Thymus (tissue), 11 donors: ENCODE data around the gene EXOC3. TPM values are rescaled to one million over a fixed set of nuclear protein-coding genes. Genes with fewer than 3 reads are reported as not detected.
"Not testable (repeated sequence)": the region's sequence is repeated elsewhere in the genome, so short reads cannot be mapped to it uniquely, and the experiment has no call there.

Experiments used
- DNase-seq, 9 donors: peaks; one replicate each; pipeline ENCODE4 v3.0.0-alpha.2; 2013; ENCODE audit warnings: low spot score in 9 of 9, low read depth in 6 of 9, missing footprints in 1 of 9
- H3K27ac ChIP-seq, 2 donors: one replicate each; pipeline ENCODE4 v1.5.1; 2013; ENCODE audit warnings: control low read depth in 1 of 2, low read depth in 1 of 2, low read length in 1 of 2, mild to moderate bottlenecking in 1 of 2, moderate library complexity in 1 of 2
- H3K27me3 ChIP-seq, 2 donors: one replicate each; pipeline ENCODE4 v1.5.1; 2013; ENCODE audit warnings: low read length in 1 of 2; ENCODE audit not compliant: control insufficient read depth in 2 of 2, insufficient read depth in 1 of 2
- H3K36me3 ChIP-seq, 2 donors: one replicate each; pipeline ENCODE4 v1.5.1; 2013; ENCODE audit warnings: low read length in 1 of 2, mild to moderate bottlenecking in 1 of 2, moderate library complexity in 1 of 2; ENCODE audit not compliant: control insufficient read depth in 2 of 2, insufficient read depth in 2 of 2
- H3K4me1 ChIP-seq, 2 donors: one replicate each; pipeline ENCODE4 v1.5.1; 2013; ENCODE audit warnings: low read length in 2 of 2; ENCODE audit not compliant: control insufficient read depth in 2 of 2, insufficient read depth in 2 of 2
- H3K4me3 ChIP-seq, 2 donors: one replicate each; pipeline ENCODE4 v1.5.1; 2013; ENCODE audit warnings: low read length in 2 of 2, control low read depth in 1 of 2, mild to moderate bottlenecking in 1 of 2
- H3K9me3 ChIP-seq, 2 donors: one replicate each; pipeline ENCODE4 v1.5.1; 2013; ENCODE audit warnings: low read length in 1 of 2, mild to moderate bottlenecking in 1 of 2; ENCODE audit not compliant: control insufficient read depth in 2 of 2, insufficient read depth in 1 of 2
- WGBS: extraction: QIAGEN DNeasy Blood & Tissue Kit; methylation state at CpG from one replicate; pipeline ENCODE4 v1.1.7; 2013; 5-methylcytosine and 5-hydroxymethylcytosine counted together
- polyA plus RNA-seq: library from polyadenylated mRNA; stranded (reverse); fragments of 200-250 nt; gene quantifications from one replicate; pipeline ENCODE4 v1.2.3, GENCODE V29; 2013
- total RNA-seq: library from RNA; stranded (reverse); fragments of 120-200 nt; gene quantifications from one replicate; pipeline ENCODE4 v1.2.4, GENCODE V29; 2013
- donor health status: healthy.

The EXOC3 gene
- total and polyA plus RNA-seq, 2 donors, result 27.2 to 60.0 TPM

DNA sequence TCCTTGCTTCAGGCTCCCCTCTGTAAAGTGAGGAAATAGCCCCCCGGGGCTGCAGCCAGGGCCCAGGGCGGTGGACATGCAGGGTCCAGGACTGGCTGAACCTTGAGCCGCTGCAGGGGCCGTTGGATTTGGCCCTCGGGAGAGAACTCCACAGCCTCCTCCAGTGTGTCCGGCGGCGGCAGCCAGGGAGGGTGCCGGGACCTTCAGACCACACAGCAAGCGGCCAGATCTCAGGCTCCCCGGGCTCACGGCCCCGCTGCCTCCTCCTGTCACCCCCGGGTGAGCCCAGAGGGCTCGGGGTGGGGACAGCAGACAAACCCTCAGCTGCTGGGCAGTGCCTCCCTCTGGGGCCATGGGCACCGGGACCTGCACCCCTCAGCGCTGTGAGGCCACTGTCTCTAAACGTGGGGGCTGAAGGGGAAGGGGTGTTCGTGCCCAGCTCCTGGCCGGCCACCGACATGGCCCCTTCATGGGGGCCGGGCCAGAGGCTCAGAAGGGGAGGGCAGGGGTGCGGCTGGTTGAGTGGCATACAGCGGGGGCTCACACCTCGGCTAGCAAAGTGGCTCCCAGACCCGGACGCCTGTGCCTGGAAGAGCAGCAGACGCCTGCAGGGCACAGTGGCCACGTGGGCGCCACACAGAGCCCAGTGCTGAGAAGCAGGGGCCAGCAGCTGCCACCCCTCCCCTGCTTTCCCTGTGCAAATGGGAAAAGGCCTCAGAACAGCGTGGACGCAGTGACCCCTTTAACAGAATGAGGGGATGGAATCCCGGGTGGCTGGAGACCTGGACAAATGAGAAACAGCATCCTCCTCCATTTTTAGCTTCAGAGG lies 61.6 kb downstream of the EXOC3 start:
- WGBS, result 85% methylated on average over 33 of the region's 33 CpGs
- H3K27ac ChIP-seq, result no peak overlapping the region
- H3K9me3 ChIP-seq, result peaks cover 2 to 7% of the 10 kb centered on the region in 2 donors
- no peaks in the 10 kb centered on the region for H3K36me3 ChIP-seq
- H3K4me3 ChIP-seq, result no peak overlapping the region
- peaks cover 6 to 35% of the 10 kb centered on the region in 2 donors for H3K27me3 ChIP-seq
- no peak for DNase-seq
- H3K4me1 ChIP-seq, result peaks cover 0 to 3% of the 10 kb centered on the region in 2 donors

DNA sequence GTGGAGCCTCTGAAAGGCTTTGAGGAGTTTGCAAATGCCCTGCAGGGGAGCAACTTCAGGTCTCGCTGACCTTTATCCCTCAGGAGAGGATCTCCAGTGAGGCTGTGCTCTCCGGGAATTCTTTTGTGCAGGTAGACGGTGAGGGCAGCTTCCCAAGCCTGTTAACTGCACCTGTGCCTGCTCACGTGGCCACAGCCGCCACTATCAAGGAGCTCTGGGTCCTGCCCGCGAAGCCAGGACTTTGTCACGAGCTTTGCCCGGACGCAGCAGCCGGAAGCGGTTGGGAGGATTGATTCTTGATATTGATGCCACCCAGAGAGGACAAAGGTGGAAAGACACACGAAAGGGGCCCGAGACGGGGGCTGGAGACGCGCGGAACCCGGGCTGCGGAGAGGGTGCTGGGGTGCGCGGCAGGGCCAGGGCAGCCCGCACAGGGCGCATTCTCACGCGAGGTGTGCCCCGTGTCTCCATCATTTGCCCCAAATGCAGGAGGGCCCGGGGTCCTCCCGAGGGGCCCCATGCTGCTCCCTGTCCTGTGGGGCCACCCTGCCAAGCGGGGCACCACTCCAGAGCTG lies 63.1 kb downstream of the EXOC3 start:
- Histone ChIP-seq H3K4me3 (no peak overlapping the region), H3K9me3 (peaks cover 2 to 7% of the 10 kb centered on the region in 2 donors), H3K4me1 (peaks cover 0 to 3% of the 10 kb centered on the region in 2 donors), H3K27ac (no peak overlapping the region), H3K27me3 (peaks cover 4 to 30% of the 10 kb centered on the region in 2 donors), H3K36me3 (no peaks in the 10 kb centered on the region)
- 73% methylated on average over 30 of the region's 30 CpGs for WGBS
- no peak for DNase-seq

DNA sequence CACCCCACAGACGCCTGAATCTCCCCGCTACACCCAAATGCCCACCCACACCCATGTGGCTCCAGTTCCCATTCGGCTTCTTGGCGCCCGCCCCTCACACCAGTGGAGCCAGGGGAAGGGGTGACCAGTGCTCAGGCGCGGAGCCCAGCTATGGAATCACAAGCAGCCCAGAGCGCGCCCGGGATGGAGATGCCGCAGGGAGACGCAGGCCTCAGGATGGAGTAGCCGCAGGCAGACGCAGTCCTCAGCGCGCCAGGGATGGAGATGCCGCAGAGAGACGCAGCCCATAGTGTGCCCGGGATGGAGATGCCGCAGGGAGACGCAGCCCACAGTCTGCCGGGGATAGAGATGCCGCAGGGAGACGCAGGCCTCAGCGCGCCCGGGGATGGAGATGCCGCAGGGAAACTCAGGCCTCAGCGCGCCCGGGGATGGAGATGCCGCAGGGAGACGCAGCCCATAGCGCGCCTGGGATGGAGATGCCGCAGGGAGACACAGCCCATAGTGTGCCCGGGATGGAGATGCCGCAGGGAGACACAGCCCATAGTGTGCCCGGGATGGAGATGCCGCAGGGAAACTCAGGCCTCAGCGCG lies 65.1 kb downstream of the EXOC3 start:
- not testable (repeated sequence) for H3K4me1 ChIP-seq, H3K4me3 ChIP-seq, H3K27ac ChIP-seq, H3K36me3 ChIP-seq, H3K9me3 ChIP-seq, DNase-seq
- WGBS, result 98% methylated on average over 42 of the region's 42 CpGs
- peaks cover 0 to 17% of the 10 kb centered on the region in 2 donors for H3K27me3 ChIP-seq

DNA sequence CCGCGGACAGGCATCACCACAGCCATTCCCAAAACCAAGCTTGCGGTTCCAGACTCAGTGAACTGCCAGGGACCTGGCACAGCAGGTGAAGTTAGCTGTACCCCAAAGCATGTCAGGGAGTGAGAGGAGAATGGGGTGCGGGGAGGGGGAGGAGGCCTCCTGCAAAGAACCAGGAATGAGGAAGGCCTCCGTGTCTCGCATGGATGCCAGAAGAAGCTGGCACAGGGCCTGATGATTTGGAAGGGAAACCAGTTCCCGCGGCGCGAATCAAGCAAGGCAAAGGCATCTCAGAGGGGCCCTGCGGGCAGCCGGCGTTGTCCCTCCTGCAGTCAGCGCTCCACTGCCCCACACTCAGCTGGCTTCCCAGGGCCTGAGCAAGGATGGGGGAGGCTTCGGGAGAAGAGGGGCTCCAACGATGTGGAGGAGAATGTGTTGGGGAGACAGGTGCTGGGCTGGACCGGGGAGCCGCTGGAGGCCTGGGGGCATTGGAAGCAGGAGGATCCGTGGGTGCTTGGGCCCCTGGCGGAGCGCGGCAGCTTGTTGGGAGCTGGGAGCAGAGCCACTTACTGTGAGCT lies 66.7 kb downstream of the EXOC3 start:
- H3K36me3 ChIP-seq, result no peaks in the 10 kb centered on the region
- peaks cover 0 to 22% of the 10 kb centered on the region in 2 donors for H3K27me3 ChIP-seq
- 94% methylated on average over 22 of the region's 22 CpGs for WGBS
- no peaks in the 10 kb centered on the region for H3K4me1 ChIP-seq
- no peak overlapping the region for H3K27ac ChIP-seq
- no peak for DNase-seq
- no peak overlapping the region for H3K4me3 ChIP-seq
- H3K9me3 ChIP-seq, result peaks cover 2 to 7% of the 10 kb centered on the region in 2 donors

DNA sequence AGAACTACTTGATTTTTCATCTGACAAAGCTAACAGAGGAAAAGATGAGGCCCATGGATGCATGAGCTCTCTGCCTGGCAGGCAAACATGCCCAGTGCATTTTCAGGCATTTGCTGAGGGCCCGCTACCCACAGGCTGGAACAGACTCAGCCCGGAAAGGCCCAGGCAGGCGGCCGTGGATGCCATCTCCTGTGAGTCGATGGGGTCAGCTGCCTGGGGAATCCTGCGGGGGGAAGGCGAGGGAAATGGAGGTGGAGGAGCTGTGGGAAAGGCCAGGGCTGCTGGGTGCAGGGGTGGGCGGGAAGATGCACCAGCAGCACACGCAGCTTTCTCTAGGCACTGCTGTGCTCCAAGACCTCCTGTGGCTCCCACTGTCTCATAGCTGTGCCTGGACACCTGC lies 67.5 kb downstream of the EXOC3 start:
- H3K36me3 ChIP-seq, result no peaks in the 10 kb centered on the region
- H3K4me1 ChIP-seq, result no peaks in the 10 kb centered on the region
- WGBS, result 94% methylated on average over 9 of the region's 9 CpGs
- peaks cover 0 to 28% of the 10 kb centered on the region in 2 donors for H3K27me3 ChIP-seq
- no peak overlapping the region for H3K27ac ChIP-seq
- peaks cover 2 to 7% of the 10 kb centered on the region in 2 donors for H3K9me3 ChIP-seq
- DNase-seq, result no peak
- H3K4me3 ChIP-seq, result no peak overlapping the region

DNA sequence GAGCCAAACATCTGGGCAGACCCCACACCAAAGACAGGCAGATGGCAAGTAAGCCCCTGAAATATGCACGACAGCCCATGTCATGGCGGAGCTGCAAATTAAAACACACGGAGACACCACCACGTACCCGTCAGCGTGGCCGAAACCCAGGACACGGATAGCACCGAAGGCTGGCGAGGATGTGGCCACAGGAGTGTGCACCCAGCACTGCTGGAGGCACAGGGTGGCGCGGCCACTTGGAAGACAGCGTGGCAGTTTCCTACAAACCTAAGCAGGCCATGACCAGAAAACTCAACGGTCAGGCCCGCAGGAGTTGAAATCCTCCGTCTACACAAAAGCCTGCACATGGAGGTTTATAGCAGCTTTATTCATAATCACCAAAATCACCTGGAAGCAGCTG lies 68.5 kb downstream of the EXOC3 start:
- no peaks in the 10 kb centered on the region for H3K36me3 ChIP-seq
- DNase-seq, result no peak
- no peak overlapping the region for H3K4me3 ChIP-seq
- 96% methylated on average over 16 of the region's 16 CpGs for WGBS
- no peak overlapping the region for H3K27ac ChIP-seq
- H3K4me1 ChIP-seq, result no peaks in the 10 kb centered on the region
- H3K27me3 ChIP-seq, result peaks cover 0 to 29% of the 10 kb centered on the region in 2 donors
- H3K9me3 ChIP-seq, result peaks cover under 1 to 2% of the 10 kb centered on the region in 2 donors

DNA sequence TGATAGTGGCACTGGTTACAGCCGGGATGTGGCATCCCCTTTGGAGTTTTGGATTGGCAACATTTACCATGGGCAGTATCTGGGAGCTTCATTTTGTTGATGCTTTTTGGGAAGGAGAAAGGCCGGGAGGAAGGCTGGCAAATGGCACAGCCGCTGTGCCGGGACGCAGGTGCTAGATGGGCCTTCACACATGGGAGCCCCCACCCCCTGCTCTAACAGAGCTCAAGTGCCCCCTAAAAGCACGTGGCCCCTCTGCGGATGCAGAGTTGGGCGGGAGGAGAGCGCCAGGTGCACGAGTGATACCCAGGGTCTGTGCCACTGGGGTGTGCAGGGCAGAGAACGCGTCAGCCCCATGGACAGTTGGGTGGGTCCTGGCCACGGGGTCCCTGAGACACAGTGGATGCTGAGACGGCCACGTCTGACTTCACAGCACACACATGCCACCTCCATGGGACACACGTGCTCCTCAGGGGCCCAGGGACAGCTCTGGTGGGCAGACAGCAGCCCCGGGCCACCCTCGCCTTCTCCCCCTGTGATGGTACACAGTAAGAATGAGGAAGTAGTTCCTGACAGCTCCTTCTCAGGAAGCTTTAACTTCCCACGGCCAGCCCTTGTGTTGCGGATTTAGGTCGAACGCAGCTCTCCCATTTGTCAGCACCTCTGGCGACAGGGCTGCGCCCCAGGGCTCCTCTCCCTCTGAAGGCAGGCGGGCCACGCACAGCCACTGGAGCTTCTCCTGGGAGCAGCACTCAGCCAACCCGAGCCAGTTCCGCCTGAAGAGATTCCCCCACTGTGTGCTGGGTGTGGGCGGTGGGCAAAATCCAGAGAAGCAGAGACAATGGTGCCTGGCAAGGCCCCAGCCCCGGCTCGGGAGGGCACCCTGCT lies 70.5 kb downstream of the EXOC3 start:
- no peaks in the 10 kb centered on the region for H3K36me3 ChIP-seq
- no peak for DNase-seq
- H3K27ac ChIP-seq, result no peak overlapping the region
- H3K27me3 ChIP-seq, result peaks cover 0 to 29% of the 10 kb centered on the region in 2 donors
- 60% methylated on average over 31 of the region's 31 CpGs for WGBS
- H3K4me1 ChIP-seq, result no peaks in the 10 kb centered on the region
- no peak overlapping the region for H3K4me3 ChIP-seq
- H3K9me3 ChIP-seq, result no peaks in the 10 kb centered on the region

DNA sequence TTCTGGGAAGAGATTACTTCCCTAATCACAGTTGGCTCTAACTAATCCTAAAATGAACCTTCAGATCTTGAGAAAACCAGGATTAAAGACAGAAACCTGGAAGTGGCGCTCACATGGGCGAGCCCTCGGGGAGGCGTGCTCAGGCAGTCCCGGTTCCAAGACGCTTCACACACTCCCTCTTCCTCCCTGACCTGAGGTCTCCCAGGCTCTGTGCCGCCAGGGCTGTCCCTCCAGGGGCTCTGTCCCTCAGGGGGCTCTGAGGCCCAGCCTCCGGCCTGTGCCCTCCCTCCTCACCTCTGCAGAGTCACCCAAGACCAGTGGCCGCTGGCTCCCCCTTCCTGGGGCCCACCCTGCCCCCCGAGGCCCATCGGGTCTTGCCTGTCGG lies 71.1 kb downstream of the EXOC3 start:
- 83% methylated on average over 12 of the region's 12 CpGs for WGBS
- Histone ChIP-seq H3K27me3 (peaks cover 0 to 29% of the 10 kb centered on the region in 2 donors), H3K9me3 (no peaks in the 10 kb centered on the region), H3K4me1 (no peaks in the 10 kb centered on the region), H3K27ac (no peak overlapping the region), H3K4me3 (no peak overlapping the region), H3K36me3 (no peaks in the 10 kb centered on the region)
- DNase-seq, result no peak
